Right ventricle myocardium superior (tissue), 1 donor: ENCODE results near the gene DNAH14. TPM values are rescaled to one million over a fixed set of nuclear protein-coding genes. Genes with fewer than 3 reads are reported as not detected.
"Not testable (repeated sequence)": the region's sequence is repeated elsewhere in the genome, so short reads cannot be mapped to it uniquely, and the experiment has no call there.

Source experiments
- ATAC-seq: fragments of 200-7000 bp; cut with Tn5 transposase; one replicate; pipeline ENCODE4 v1.9.1; 2020; ENCODE audit warnings: mild to moderate bottlenecking; ENCODE audit not compliant: poor library complexity
- DNase-seq: peaks from one replicate; pipeline ENCODE4 v3.0.0-alpha.2; 2020
- intact Hi-C: fragments of 100-400 bp; cut with DNase I; formaldehyde crosslinking; loops from one replicate; pipeline ENCODE4 v1.11.2; 2022
- long read RNA-seq: library from polyadenylated mRNA; unstranded; transcript quantifications from one replicate; pipeline ENCODE4 v2.0.0, GENCODE V29; 2021
- total RNA-seq: library from RNA; stranded (reverse); fragmentation: NEBNext Ultra II Directional; extraction: Animal tissue kit (Norgen Biotek cat#: 25700); gene quantifications from one replicate; pipeline ENCODE4 v1.2.1, GENCODE V29; 2021
- donor health status: DM: no; HTN: yes; CAD: no; lungs with severe emphysema.

Gene DNAH14
- 5.6 TPM for total RNA-seq
- long read RNA-seq, partial matches to known transcripts, result 0 of 2 reads
- long read RNA-seq, other reads (novel, unspliced or antisense), result 1 of 2 reads

GRCh38 chr1:224929335-224930237 is at the start of gene DNAH14:
Gene DNAH14, plus strand, starts transcription at chr1:224929675. Its CDS starts 23,028 bp downstream, at chr1:224952703.
- intact Hi-C loops, result no loop called here
- ATAC-seq (peak; percentile 98), DNase-seq (peak; percentile 79)

- no peak for ATAC-seq
- no peak for DNase-seq
- intact Hi-C loops, result no loop called here
These were observed 48.7 kb upstream of the DNAH14 start for GRCh38 chr1:224880593-224881307.

GRCh38 chr1:224881308-224881692 is 48.2 kb upstream of the DNAH14 start:
- intact Hi-C loops, ATAC-seq, DNase-seq: not testable (repeated sequence)

- ATAC-seq, result no peak
- intact Hi-C loops, result no loop called here
- no peak for DNase-seq
These were observed 47.7 kb upstream of the DNAH14 start for GRCh38 chr1:224881762-224882211.

- intact Hi-C loops, result no loop called here
- DNase-seq (no peak), ATAC-seq (no peak)
These were observed 47.2 kb upstream of the DNAH14 start for GRCh38 chr1:224882264-224882663.

GRCh38 chr1:224883091-224883490 is 46.4 kb upstream of the DNAH14 start:
- DNase-seq, result no peak
- intact Hi-C loops, result no loop called here
- no peak for ATAC-seq

- no peak for DNase-seq
- no peak for ATAC-seq
- intact Hi-C loops, result no loop called here
These were observed 45.1 kb upstream of the DNAH14 start for GRCh38 chr1:224884361-224884801.

GRCh38 chr1:224885376-224885775 is 44.1 kb upstream of the DNAH14 start:
- ATAC-seq, DNase-seq, intact Hi-C loops: not testable (repeated sequence)

GRCh38 chr1:224894915-224895314 is 34.6 kb upstream of the DNAH14 start:
- ATAC-seq (no peak), DNase-seq (no peak)
- intact Hi-C loops, result no loop called here

- DNase-seq (no peak), ATAC-seq (no peak)
- intact Hi-C loops, result no loop called here
These were observed 33.2 kb upstream of the DNAH14 start for GRCh38 chr1:224896130-224896781.

- intact Hi-C loops, result no loop called here
- DNase-seq (no peak), ATAC-seq (no peak)
These were observed 31.7 kb upstream of the DNAH14 start for GRCh38 chr1:224897529-224898327.

GRCh38 chr1:224898937-224899336 is 30.5 kb upstream of the DNAH14 start:
- intact Hi-C loops, result no loop called here
- no peak for ATAC-seq

GRCh38 chr1:224900062-224900630 is 29.3 kb upstream of the DNAH14 start:
- intact Hi-C loops, result no loop called here
- ATAC-seq (no peak), DNase-seq (no peak)

More at GRCh38 chr1:224898937-224899336, 30.5 kb upstream of the DNAH14 start:
- no peak for DNase-seq

- DNase-seq, result no peak
- intact Hi-C loops, result no loop called here
- ATAC-seq, result no peak
These were observed 28.2 kb upstream of the DNAH14 start for GRCh38 chr1:224901087-224901810.

- DNase-seq (no peak), ATAC-seq (no peak)
- intact Hi-C loops, result no loop called here
These were observed 25.5 kb upstream of the DNAH14 start for GRCh38 chr1:224903955-224904354.

GRCh38 chr1:224906340-224906739 is 23.1 kb upstream of the DNAH14 start:
- DNase-seq, result no peak
- ATAC-seq, result no peak
- intact Hi-C loops, result no loop called here

GRCh38 chr1:224911217-224911616 is 18.3 kb upstream of the DNAH14 start:
- ATAC-seq (no peak), DNase-seq (no peak)
- intact Hi-C loops, result no loop called here
